ENCODE data around the gene P2RX6. TPM values are rescaled to one million over a fixed set of nuclear protein-coding genes. Genes with fewer than 3 reads are reported as not detected.

Gene P2RX6
- total RNA-seq, 1 donor from 2014 or later = 2.8 TPM

DNA sequence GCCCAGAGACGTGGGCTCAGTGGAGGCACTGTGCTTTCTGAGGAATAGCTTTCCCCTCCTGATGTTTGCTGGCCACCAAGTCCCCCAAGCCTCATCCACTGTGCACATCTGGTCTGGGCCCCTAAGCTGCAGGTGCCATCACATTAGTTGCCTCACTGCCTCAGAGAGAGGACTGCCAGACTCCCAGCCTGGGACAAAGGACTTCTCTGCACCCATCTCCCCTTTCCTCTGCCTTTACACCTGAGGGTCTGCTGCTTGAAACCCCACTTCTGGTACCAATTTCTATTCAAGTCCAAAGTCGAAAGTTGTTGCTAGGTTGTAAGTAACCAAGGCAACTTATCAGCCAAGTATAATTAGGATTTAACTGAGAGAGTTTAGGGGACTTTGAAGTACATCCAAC is 36.5 kb upstream of the P2RX6 start:
- Mint-ChIP-seq H3K36me3 (no peaks in the 10 kb centered on the region), H3K27me3 (peaks cover 3% of the 10 kb centered on the region), H3K4me3 (no peak overlapping the region), H3K27ac (no peak overlapping the region), H3K4me1 (ENCODE audit: unreplicated experiment) (peaks cover 13% of the 10 kb centered on the region), H3K9me3 (no peaks in the 10 kb centered on the region)
- TF ChIP-seq, protein P1, sequence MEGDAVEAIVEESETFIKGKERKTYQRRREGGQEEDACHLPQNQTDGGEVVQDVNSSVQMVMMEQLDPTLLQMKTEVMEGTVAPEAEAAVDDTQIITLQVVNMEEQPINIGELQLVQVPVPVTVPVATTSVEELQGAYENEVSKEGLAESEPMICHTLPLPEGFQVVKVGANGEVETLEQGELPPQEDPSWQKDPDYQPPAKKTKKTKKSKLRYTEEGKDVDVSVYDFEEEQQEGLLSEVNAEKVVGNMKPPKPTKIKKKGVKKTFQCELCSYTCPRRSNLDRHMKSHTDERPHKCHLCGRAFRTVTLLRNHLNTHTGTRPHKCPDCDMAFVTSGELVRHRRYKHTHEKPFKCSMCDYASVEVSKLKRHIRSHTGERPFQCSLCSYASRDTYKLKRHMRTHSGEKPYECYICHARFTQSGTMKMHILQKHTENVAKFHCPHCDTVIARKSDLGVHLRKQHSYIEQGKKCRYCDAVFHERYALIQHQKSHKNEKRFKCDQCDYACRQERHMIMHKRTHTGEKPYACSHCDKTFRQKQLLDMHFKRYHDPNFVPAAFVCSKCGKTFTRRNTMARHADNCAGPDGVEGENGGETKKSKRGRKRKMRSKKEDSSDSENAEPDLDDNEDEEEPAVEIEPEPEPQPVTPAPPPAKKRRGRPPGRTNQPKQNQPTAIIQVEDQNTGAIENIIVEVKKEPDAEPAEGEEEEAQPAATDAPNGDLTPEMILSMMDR (conservative IDR thresholded peaks at IDR 0.05) = no peak
- no peak for DNase-seq (ENCODE audit: extremely low spot score, unreplicated experiment)

DNA sequence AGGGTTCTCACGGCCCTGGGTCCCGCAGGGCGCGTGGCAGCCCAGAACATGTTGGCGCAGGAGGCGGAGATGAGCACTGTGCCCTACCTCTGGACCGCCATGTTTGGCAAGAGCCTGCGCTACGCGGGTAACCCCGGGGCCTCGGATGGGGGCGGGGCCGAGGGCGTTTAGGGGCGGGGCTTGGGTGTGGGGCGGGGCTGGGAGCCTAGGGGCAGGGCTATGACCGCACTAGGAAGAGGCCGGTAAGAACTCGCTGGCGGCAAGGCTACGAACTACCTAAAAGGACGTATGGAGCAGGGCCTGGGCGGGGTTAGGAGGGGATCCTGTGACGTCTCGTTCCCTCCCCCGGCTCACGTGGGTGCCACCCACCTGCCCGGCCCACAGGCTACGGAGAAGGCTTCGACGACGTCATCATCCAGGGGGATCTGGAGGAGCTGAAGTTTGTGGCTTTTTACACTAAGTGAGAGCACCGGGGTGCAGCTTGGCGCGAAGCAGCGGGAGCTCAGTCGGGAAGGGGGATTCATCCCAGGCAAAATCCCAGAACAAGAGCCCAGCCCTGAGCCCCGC is 35.6 kb upstream of the P2RX6 start:
- peak overlapping the region; percentile 92 for H3K27ac Mint-ChIP-seq
- peaks cover 3% of the 10 kb centered on the region for H3K27me3 Mint-ChIP-seq
- peaks cover 4% of the 10 kb centered on the region for H3K36me3 Mint-ChIP-seq
- H3K4me3 Mint-ChIP-seq = peak overlapping the region; percentile 91
- H3K4me1 Mint-ChIP-seq (ENCODE audit: unreplicated experiment) = peaks cover 18% of the 10 kb centered on the region
- TF ChIP-seq, protein P1 (conservative IDR thresholded peaks at IDR 0.05) = no peak
- H3K9me3 Mint-ChIP-seq = no peaks in the 10 kb centered on the region
- DNase-seq (ENCODE audit: extremely low spot score, unreplicated experiment) = no peak

DNA sequence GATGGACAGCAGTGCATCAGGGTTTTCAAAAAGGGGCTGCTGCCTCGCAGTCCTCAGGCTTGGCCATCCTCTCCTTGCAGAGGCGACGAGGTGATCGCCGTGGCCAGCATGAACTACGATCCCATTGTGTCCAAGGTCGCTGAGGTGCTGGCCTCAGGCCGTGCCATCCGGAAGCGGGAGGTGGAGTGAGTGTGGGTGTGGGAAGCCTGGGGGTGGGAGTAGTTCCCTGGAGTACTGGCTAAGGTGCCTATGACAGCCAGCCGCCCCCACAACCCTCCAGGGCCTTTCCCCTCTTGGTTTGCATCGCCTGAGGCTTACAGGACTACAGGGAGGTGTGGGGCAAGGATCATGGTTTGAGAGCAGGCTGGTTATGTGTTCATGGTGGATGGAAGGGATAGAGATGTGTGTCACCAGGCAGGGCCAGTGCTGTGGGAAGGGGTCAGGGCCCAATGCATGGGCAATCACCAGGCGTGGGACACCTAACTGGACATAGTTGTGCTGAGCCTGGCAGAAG is 35.0 kb upstream of the P2RX6 start:
- DNase-seq (ENCODE audit: extremely low spot score, unreplicated experiment) = no peak
- Mint-ChIP-seq H3K4me3 (peak overlapping the region; percentile 91), H3K27me3 (peaks cover 3% of the 10 kb centered on the region)

DNA sequence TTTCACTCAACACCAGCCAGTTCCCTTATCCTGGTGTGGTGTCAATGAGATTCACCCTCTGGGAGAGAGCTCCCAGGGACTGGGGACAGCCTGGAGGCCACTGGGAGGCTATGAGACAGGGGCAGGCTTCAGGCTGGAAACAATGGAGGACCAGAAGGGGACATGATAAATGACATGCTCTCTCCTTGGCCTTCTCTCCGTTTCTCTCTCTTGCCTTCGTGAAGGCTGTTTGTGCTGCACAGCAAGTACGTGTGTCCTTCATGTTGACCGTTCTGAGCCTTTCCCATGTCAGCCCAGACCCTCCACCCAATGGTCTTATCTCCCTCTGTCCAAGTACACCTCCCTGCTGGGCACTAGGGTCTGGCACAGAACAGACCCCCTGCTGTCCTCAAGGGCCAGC is 34.4 kb upstream of the P2RX6 start:
- Mint-ChIP-seq H3K4me3 (peak overlapping the region; percentile 91), H3K27ac (peak overlapping the region; percentile 92), H3K9me3 (no peaks in the 10 kb centered on the region), H3K4me1 (ENCODE audit: unreplicated experiment) (peaks cover 18% of the 10 kb centered on the region), H3K36me3 (peaks cover 4% of the 10 kb centered on the region), H3K27me3 (peaks cover 3% of the 10 kb centered on the region)
- DNase-seq (ENCODE audit: extremely low spot score, unreplicated experiment) = no peak
- TF ChIP-seq, protein P1 (conservative IDR thresholded peaks at IDR 0.05) = no peak

More for the DNA sequence above, 35.0 kb upstream of the P2RX6 start:
- Mint-ChIP-seq H3K36me3 (peaks cover 4% of the 10 kb centered on the region), H3K9me3 (no peaks in the 10 kb centered on the region), H3K27ac (peak overlapping the region; percentile 92), H3K4me1 (ENCODE audit: unreplicated experiment) (peaks cover 18% of the 10 kb centered on the region)
- TF ChIP-seq, protein P1 (conservative IDR thresholded peaks at IDR 0.05) = no peak

DNA sequence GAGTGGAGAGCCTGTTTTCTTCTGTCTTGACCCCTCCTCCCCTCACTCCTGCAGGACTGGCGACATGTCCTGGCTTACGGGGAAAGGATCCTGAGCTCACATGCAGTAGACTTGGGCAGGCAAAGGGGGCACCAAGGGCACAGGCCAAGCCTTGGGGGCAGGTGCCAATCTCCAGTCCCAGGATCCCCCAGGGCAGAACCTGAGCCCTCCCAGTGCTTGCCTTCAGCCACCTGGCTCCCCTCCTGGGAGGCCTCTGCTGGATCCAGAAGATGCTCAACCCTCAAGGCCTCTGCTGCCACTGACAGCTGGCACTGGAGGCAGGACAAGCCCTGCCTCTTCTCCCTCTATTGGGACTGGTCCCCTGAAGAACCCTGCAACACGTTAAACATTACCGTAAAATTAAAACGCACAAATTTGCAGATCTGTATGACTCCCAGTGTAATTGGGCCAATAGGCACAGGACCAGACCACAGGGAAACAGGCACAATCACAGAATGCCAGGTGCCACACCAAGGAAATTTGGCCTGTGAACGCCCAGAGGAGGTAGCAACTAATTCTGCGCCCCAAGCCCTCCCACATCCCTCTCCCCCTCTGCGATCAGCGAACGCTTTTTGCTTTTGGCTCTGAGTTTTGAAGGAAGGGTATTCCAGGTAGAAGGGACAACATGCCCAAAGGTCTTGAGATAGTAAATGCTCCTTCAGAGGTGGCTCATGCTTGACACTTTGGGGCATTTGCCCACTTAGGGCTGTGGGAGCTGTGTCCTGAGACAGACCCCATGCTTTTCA is 33.8 kb upstream of the P2RX6 start:
- Mint-ChIP-seq H3K4me3 (peak overlapping the region; percentile 99), H3K4me1 (ENCODE audit: unreplicated experiment) (peaks cover 18% of the 10 kb centered on the region), H3K36me3 (peaks cover 4% of the 10 kb centered on the region), H3K9me3 (no peaks in the 10 kb centered on the region), H3K27me3 (peaks cover 3% of the 10 kb centered on the region), H3K27ac (peak overlapping the region; percentile 82)
- no peak for DNase-seq (ENCODE audit: extremely low spot score, unreplicated experiment)
- TF ChIP-seq, protein P1 (conservative IDR thresholded peaks at IDR 0.05) = no peak

All from type B pancreatic cell (in vitro differentiated cells).